ENCODE data around the gene RAB22A. TPM values are rescaled to one million over a fixed set of nuclear protein-coding genes. Genes with fewer than 3 reads are reported as not detected.

RAB22A gene
- total RNA-seq, 4 donors from 2014 or later: 26.6 to 33.6 (median 29.2) TPM

DNA sequence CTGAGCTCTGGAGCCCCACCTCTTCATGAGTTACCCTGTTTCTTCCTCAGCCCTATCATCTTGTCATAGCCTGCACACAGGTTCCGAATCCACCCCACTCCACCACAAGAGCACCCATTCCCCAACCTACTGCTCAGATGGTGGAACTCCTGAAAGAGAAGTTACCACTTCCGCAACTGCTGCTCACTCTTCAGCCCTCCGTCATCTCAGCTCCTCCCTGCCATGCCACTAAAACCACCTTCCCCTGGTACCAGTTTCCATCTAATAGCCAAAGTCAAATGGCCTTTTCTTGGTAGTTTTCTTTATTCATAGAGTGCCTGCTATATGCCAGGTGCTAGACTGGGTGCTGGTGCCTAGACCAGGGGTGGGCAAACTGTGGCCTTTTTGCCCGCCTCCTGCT is 3.9 kb downstream of the RAB22A start:
- Histone ChIP-seq H3K4me3 (replicated peaks in 1 of 3) (no peak overlapping the region), H3K27ac (no peak overlapping the region), H3K27me3 (no peaks in the 10 kb centered on the region), H3K36me3 (peaks cover 6 to 17% of the 10 kb centered on the region in 2 donors), H3K4me1 (peaks cover 5 to 15% of the 10 kb centered on the region in 2 donors), H3K9me3 (no peaks in the 10 kb centered on the region)
- WGBS, 2 donors: 96 to 97% methylated on average over 4 of the region's 4 CpGs
- intact Hi-C loops (cut with DNase I): loop anchor here (10.0 kb wide), 1 partner anchor 71 kb away; the partner anchor contains the start of gene VAPB
- DNase-seq: no peak
- TF ChIP-seq, protein P1, sequence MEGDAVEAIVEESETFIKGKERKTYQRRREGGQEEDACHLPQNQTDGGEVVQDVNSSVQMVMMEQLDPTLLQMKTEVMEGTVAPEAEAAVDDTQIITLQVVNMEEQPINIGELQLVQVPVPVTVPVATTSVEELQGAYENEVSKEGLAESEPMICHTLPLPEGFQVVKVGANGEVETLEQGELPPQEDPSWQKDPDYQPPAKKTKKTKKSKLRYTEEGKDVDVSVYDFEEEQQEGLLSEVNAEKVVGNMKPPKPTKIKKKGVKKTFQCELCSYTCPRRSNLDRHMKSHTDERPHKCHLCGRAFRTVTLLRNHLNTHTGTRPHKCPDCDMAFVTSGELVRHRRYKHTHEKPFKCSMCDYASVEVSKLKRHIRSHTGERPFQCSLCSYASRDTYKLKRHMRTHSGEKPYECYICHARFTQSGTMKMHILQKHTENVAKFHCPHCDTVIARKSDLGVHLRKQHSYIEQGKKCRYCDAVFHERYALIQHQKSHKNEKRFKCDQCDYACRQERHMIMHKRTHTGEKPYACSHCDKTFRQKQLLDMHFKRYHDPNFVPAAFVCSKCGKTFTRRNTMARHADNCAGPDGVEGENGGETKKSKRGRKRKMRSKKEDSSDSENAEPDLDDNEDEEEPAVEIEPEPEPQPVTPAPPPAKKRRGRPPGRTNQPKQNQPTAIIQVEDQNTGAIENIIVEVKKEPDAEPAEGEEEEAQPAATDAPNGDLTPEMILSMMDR (IDR thresholded peaks at IDR 0.05): no peak
- TF ChIP-seq POLR2A (IDR thresholded peaks at IDR 0.05): no peak

DNA sequence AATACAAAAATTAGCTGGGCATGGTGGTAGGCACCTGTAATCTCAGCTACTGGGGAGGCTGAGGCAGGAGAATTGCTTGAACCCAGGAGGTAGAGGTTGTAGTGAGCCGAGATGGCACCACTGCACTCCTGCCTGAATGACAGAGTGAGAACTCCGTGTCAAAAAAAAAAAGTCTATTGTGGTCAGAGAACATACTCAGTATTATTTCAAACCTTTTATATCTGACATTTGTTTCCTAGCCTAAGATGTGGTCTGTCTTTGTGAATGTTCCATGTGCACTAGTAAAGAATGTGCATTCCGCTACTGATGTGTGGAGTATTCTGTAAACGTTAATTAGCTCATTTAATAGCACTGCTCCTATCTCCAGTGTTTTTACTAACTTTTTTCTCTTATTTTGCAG is 11.7 kb downstream of the RAB22A start:
- H3K27ac ChIP-seq: no peak overlapping the region
- TF ChIP-seq, protein P1 (IDR thresholded peaks at IDR 0.05): no peak
- TF ChIP-seq POLR2A (IDR thresholded peaks at IDR 0.05): no peak
- WGBS, 2 donors: 86 to 93% methylated on average over 4 of the region's 4 CpGs
- DNase-seq: no peak
- H3K9me3 ChIP-seq: no peaks in the 10 kb centered on the region
- intact Hi-C loops (cut with DNase I): no loop called here
- no peaks in the 10 kb centered on the region for H3K27me3 ChIP-seq
- peaks cover 0 to 6% of the 10 kb centered on the region in 2 donors for H3K36me3 ChIP-seq
- no peak overlapping the region for H3K4me3 ChIP-seq (replicated peaks in 1 of 3)
- H3K4me1 ChIP-seq: no peaks in the 10 kb centered on the region

GRCh38 chr20:58322083-58322482 is 12.6 kb downstream of the RAB22A start:
- no peak overlapping the region for H3K4me3 ChIP-seq (replicated peaks in 1 of 3)
- intact Hi-C loops (cut with DNase I): no loop called here
- no peak for DNase-seq
- 78 to 79% methylated on average over 5 of the region's 5 CpGs for WGBS, 2 donors
- H3K27me3 ChIP-seq: no peaks in the 10 kb centered on the region
- H3K9me3 ChIP-seq: no peaks in the 10 kb centered on the region
- H3K36me3 ChIP-seq: peaks cover 0 to 2% of the 10 kb centered on the region in 2 donors
- TF ChIP-seq, protein P1 (IDR thresholded peaks at IDR 0.05): no peak
- H3K4me1 ChIP-seq: peaks cover 0 to under 1% of the 10 kb centered on the region in 2 donors
- no peak overlapping the region for H3K27ac ChIP-seq

DNA sequence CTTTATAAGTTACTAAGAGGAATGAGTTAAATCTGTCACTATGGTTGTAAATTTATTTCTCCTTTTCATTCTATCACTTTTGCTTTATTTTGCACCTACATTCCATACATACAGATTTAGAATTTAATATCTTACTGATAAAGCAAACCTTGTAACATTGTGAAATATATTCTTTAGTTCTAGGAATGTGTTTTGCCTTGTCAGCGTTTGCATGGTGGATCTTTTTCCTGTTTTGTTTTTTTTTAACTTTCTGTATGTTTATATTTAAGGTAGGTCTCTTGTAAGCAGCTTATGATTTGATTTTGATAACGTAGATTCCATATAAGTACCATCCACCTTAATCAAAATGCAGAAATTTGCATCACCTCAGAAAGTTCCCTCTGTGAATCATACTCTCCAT is 16.4 kb downstream of the RAB22A start:
- H3K4me3 ChIP-seq (replicated peaks in 1 of 3): no peak overlapping the region
- H3K9me3 ChIP-seq: no peaks in the 10 kb centered on the region
- WGBS, 2 donors: 92 to 94% methylated on average over 2 of the region's 2 CpGs
- peaks cover 0 to 7% of the 10 kb centered on the region in 2 donors for H3K4me1 ChIP-seq
- H3K27me3 ChIP-seq: no peaks in the 10 kb centered on the region
- no peaks in the 10 kb centered on the region for H3K36me3 ChIP-seq
- no peak overlapping the region for H3K27ac ChIP-seq
- no peak for DNase-seq
- TF ChIP-seq, protein P1 (IDR thresholded peaks at IDR 0.05): no peak
- TF ChIP-seq POLR2A (IDR thresholded peaks at IDR 0.05): no peak
- intact Hi-C loops (cut with DNase I): no loop called here

GRCh38 chr20:58327211-58327610 is 17.7 kb downstream of the RAB22A start:
- intact Hi-C loops (cut with DNase I): no loop called here
- H3K27ac ChIP-seq: no peak overlapping the region
- peaks cover 0 to 7% of the 10 kb centered on the region in 2 donors for H3K4me1 ChIP-seq
- H3K9me3 ChIP-seq: no peaks in the 10 kb centered on the region
- WGBS, 2 donors: 72 to 84% methylated on average over 2 of the region's 2 CpGs
- H3K27me3 ChIP-seq: no peaks in the 10 kb centered on the region
- DNase-seq: peak in 1 of 2 donors; percentile 12
- H3K36me3 ChIP-seq: no peaks in the 10 kb centered on the region
- no peak for TF ChIP-seq POLR2A (IDR thresholded peaks at IDR 0.05)
- TF ChIP-seq, protein P1 (IDR thresholded peaks at IDR 0.05): no peak
- H3K4me3 ChIP-seq (replicated peaks in 1 of 3): no peak overlapping the region
